ENCODE results near the gene PPP1CC.

The PPP1CC gene

DNA sequence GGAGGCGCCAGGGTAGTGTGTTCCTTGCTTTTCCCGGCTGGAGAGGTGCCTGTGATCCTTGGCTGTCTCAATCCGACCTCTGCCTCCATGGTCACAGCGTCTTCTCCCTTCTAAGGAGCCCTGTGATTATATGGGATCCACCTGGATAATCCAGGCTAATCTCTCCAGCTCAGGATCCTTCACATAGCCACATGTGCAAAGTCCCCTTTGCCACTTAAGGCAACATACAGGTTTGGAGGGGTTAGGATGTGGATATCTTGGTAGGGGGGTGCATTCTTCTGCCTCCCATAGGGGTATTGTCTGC lies 52.6 kb downstream of the PPP1CC start:
- H3K4me1 ChIP-seq (ENCODE audit: control insufficient read depth, insufficient read depth, low read length), result peaks cover 10% of the 10 kb centered on the region
- no peak overlapping the region for H3K27ac ChIP-seq (ENCODE audit: insufficient read depth, low read depth, low read length, poor library complexity, severe bottlenecking)
- H3K27me3 ChIP-seq (ENCODE audit: control insufficient read depth, insufficient read depth, low read length, poor library complexity, severe bottlenecking), result peaks cover 29% of the 10 kb centered on the region
- H3K36me3 ChIP-seq (ENCODE audit: control insufficient read depth, insufficient read depth, low read length), result no peaks in the 10 kb centered on the region
- 76% methylated on average over 4 of the region's 4 CpGs for WGBS, 2 experiments
- no peak overlapping the region for H3K4me3 ChIP-seq (ENCODE audit: insufficient read depth, low read depth, low read length)
- H3K9me3 ChIP-seq (ENCODE audit: control insufficient read depth, low read length), result no peaks in the 10 kb centered on the region

GRCh38 chr12:110689281-110690126 lies 53.2 kb downstream of the PPP1CC start:
- H3K27ac ChIP-seq (ENCODE audit: insufficient read depth, low read depth, low read length, poor library complexity, severe bottlenecking), result no peak overlapping the region
- 13 to 15% methylated on average over 38 of the region's 38 CpGs for WGBS, 2 experiments

DNA sequence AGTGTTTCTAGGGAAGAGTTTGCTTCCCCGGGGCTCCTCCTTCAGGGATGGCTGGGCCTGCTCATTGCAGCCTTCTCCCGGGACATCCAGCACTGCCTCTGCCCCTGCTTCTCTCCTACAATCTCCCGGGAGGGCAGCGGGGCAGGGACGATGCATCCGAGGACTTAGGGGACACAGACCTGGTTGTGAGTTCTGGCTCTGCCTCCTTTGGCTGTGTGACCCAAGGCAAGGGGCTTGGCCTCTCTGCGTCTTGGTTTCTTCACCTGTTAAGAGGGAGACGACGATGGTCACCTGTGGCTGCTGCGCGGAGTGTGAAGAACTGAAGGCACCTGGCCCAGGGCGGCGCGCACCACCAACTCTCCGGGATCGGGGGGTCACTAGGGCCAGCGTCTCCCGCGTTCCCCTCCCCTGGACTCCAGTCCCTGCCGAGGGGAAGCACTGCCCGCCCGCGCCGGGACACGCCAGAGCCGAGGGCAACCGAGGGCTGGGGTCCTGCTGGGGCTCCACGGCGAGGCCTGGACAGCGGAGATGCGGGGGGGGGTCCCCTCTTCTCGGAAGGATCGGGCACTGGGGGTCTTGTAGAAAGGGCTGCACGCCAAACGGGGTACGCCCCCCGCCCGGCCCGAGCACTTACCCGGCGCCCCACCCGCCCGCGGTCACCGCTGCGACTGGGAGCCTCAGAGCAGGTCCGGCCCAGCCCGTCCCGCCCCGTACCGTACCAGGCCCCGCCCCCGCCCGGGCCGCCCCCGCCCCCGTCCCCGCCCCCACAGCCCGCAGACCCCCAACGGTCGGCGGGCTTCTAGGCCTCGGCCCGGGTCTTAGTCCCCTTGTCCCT lies 54.0 kb downstream of the PPP1CC start, which contains the start of gene HVCN1:
TSS of gene HVCN1 (minus strand) at position 670 of the 835 bp plus-strand sequence. CDS start 5,870 bp downstream, outside the sequence.
- H3K27ac ChIP-seq (ENCODE audit: insufficient read depth, low read depth, low read length, poor library complexity, severe bottlenecking), result no peak within 1 kb of the TSS

More at GRCh38 chr12:110689281-110690126, 53.2 kb downstream of the PPP1CC start:
- H3K4me1 ChIP-seq (ENCODE audit: control insufficient read depth, insufficient read depth, low read length), result peaks cover 10% of the 10 kb centered on the region
- H3K27me3 ChIP-seq (ENCODE audit: control insufficient read depth, insufficient read depth, low read length, poor library complexity, severe bottlenecking), result peaks cover 29% of the 10 kb centered on the region
- H3K36me3 ChIP-seq (ENCODE audit: control insufficient read depth, insufficient read depth, low read length), result no peaks in the 10 kb centered on the region
- no peaks in the 10 kb centered on the region for H3K9me3 ChIP-seq (ENCODE audit: control insufficient read depth, low read length)
- peak overlapping the region; percentile 51 for H3K4me3 ChIP-seq (ENCODE audit: insufficient read depth, low read depth, low read length)

GRCh38 chr12:110687396-110688169 lies 55.1 kb downstream of the PPP1CC start:
- Histone ChIP-seq H3K4me3 (ENCODE audit: insufficient read depth, low read depth, low read length) (no peak overlapping the region), H3K27me3 (ENCODE audit: control insufficient read depth, insufficient read depth, low read length, poor library complexity, severe bottlenecking) (peaks cover 29% of the 10 kb centered on the region), H3K9me3 (ENCODE audit: control insufficient read depth, low read length) (no peaks in the 10 kb centered on the region), H3K4me1 (ENCODE audit: control insufficient read depth, insufficient read depth, low read length) (peaks cover 10% of the 10 kb centered on the region), H3K36me3 (ENCODE audit: control insufficient read depth, insufficient read depth, low read length) (no peaks in the 10 kb centered on the region), H3K27ac (ENCODE audit: insufficient read depth, low read depth, low read length, poor library complexity, severe bottlenecking) (no peak overlapping the region)
- 92 to 94% methylated on average over 15 of the region's 15 CpGs for WGBS, 2 experiments

More for the DNA sequence above, 54.0 kb downstream of the PPP1CC start, which contains the start of gene HVCN1:
- H3K27me3 ChIP-seq (ENCODE audit: control insufficient read depth, insufficient read depth, low read length, poor library complexity, severe bottlenecking), result peaks cover 29% of the 10 kb centered on the region
- H3K4me1 ChIP-seq (ENCODE audit: control insufficient read depth, insufficient read depth, low read length), result peaks cover 10% of the 10 kb centered on the region
- H3K4me3 ChIP-seq (ENCODE audit: insufficient read depth, low read depth, low read length), result peak within 1 kb of the TSS; percentile 51
- no peaks in the 10 kb centered on the region for H3K36me3 ChIP-seq (ENCODE audit: control insufficient read depth, insufficient read depth, low read length)
- WGBS, 2 experiments, result 4% methylated on average over 60 to 64 of the region's 64 CpGs
- H3K9me3 ChIP-seq (ENCODE audit: control insufficient read depth, low read length), result no peaks in the 10 kb centered on the region

GRCh38 chr12:110686294-110686903 lies 56.3 kb downstream of the PPP1CC start:
- WGBS, 2 experiments, result 94 to 95% methylated on average over 3 of the region's 3 CpGs

GRCh38 chr12:110684312-110684836 lies 58.3 kb downstream of the PPP1CC start:
- Histone ChIP-seq H3K27me3 (ENCODE audit: control insufficient read depth, insufficient read depth, low read length, poor library complexity, severe bottlenecking) (peaks cover 26% of the 10 kb centered on the region), H3K4me3 (ENCODE audit: insufficient read depth, low read depth, low read length) (no peak overlapping the region), H3K27ac (ENCODE audit: insufficient read depth, low read depth, low read length, poor library complexity, severe bottlenecking) (no peak overlapping the region), H3K4me1 (ENCODE audit: control insufficient read depth, insufficient read depth, low read length) (no peaks in the 10 kb centered on the region), H3K9me3 (ENCODE audit: control insufficient read depth, low read length) (no peaks in the 10 kb centered on the region), H3K36me3 (ENCODE audit: control insufficient read depth, insufficient read depth, low read length) (no peaks in the 10 kb centered on the region)
- WGBS, 2 experiments, result 73 to 81% methylated on average over 5 of the region's 7 CpGs

More at GRCh38 chr12:110686294-110686903, 56.3 kb downstream of the PPP1CC start:
- H3K27ac ChIP-seq (ENCODE audit: insufficient read depth, low read depth, low read length, poor library complexity, severe bottlenecking), result no peak overlapping the region
- peaks cover 10% of the 10 kb centered on the region for H3K4me1 ChIP-seq (ENCODE audit: control insufficient read depth, insufficient read depth, low read length)
- peaks cover 29% of the 10 kb centered on the region for H3K27me3 ChIP-seq (ENCODE audit: control insufficient read depth, insufficient read depth, low read length, poor library complexity, severe bottlenecking)
- no peak overlapping the region for H3K4me3 ChIP-seq (ENCODE audit: insufficient read depth, low read depth, low read length)
- no peaks in the 10 kb centered on the region for H3K36me3 ChIP-seq (ENCODE audit: control insufficient read depth, insufficient read depth, low read length)
- H3K9me3 ChIP-seq (ENCODE audit: control insufficient read depth, low read length), result no peaks in the 10 kb centered on the region

DNA sequence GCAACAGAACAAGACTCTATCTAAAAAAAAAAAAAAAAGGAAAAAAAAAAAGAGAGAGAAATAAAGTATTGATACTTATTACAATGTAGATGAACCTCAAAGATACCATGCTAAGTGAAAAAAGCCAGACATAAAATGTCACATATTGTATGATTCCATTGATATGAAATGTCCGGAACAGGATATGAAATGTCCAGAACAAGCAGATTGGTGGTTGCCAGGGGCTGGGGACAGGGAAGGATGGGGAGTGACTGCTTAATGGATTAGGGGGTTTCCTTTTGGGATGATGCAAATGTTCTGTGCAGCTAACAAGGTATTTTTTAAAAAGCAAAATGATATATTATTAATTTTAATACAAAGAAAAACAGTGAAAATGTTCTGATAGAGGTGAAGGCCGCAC lies 58.8 kb downstream of the PPP1CC start:
- H3K27ac ChIP-seq (ENCODE audit: insufficient read depth, low read depth, low read length, poor library complexity, severe bottlenecking), result no peak overlapping the region
- H3K4me3 ChIP-seq (ENCODE audit: insufficient read depth, low read depth, low read length), result no peak overlapping the region
- no peaks in the 10 kb centered on the region for H3K4me1 ChIP-seq (ENCODE audit: control insufficient read depth, insufficient read depth, low read length)
- H3K36me3 ChIP-seq (ENCODE audit: control insufficient read depth, insufficient read depth, low read length), result no peaks in the 10 kb centered on the region
- WGBS, 2 experiments, result 97 to 100% methylated on average over 1 to 2 of the region's 2 CpGs
- H3K9me3 ChIP-seq (ENCODE audit: control insufficient read depth, low read length), result no peaks in the 10 kb centered on the region
- H3K27me3 ChIP-seq (ENCODE audit: control insufficient read depth, insufficient read depth, low read length, poor library complexity, severe bottlenecking), result peaks cover 26% of the 10 kb centered on the region

DNA sequence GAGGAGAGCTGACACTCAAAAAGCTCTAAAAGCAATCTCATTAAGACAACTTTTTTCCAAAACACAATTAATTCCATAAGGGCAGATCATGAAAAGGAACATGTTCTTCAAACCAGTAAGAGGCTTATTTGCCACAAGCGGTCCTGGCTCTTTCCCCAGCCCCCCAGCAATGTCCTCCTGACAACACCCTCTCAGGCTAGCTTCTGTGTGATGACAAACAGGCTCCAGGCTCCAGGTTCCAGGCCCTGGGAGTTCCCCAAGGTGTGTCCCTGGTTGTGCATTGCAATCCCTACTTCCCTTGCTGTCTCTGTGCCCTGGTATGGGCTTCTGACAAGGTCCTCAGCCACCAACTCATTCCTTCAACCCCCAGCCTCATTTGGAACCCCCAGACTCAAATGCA lies 62.7 kb downstream of the PPP1CC start:
- WGBS, 2 experiments, result 89 to 90% methylated on average over 1 of the region's 1 CpG
- no peaks in the 10 kb centered on the region for H3K36me3 ChIP-seq (ENCODE audit: control insufficient read depth, insufficient read depth, low read length)
- H3K9me3 ChIP-seq (ENCODE audit: control insufficient read depth, low read length), result no peaks in the 10 kb centered on the region
- H3K27me3 ChIP-seq (ENCODE audit: control insufficient read depth, insufficient read depth, low read length, poor library complexity, severe bottlenecking), result no peaks in the 10 kb centered on the region
- H3K4me3 ChIP-seq (ENCODE audit: insufficient read depth, low read depth, low read length), result no peak overlapping the region
- no peaks in the 10 kb centered on the region for H3K4me1 ChIP-seq (ENCODE audit: control insufficient read depth, insufficient read depth, low read length)
- no peak overlapping the region for H3K27ac ChIP-seq (ENCODE audit: insufficient read depth, low read depth, low read length, poor library complexity, severe bottlenecking)

- 89 to 96% methylated on average over 8 to 12 of the region's 12 CpGs for WGBS, 2 experiments
- no peaks in the 10 kb centered on the region for H3K27me3 ChIP-seq (ENCODE audit: control insufficient read depth, insufficient read depth, low read length, poor library complexity, severe bottlenecking)
- no peak overlapping the region for H3K4me3 ChIP-seq (ENCODE audit: insufficient read depth, low read depth, low read length)
Measured at GRCh38 chr12:110679201-110679600, 63.5 kb downstream of the PPP1CC start.

More at GRCh38 chr12:110679201-110679600, 63.5 kb downstream of the PPP1CC start:
- Histone ChIP-seq H3K27ac (ENCODE audit: insufficient read depth, low read depth, low read length, poor library complexity, severe bottlenecking) (no peak overlapping the region), H3K4me1 (ENCODE audit: control insufficient read depth, insufficient read depth, low read length) (no peaks in the 10 kb centered on the region), H3K9me3 (ENCODE audit: control insufficient read depth, low read length) (no peaks in the 10 kb centered on the region), H3K36me3 (ENCODE audit: control insufficient read depth, insufficient read depth, low read length) (no peaks in the 10 kb centered on the region)
